ENCODE data around the gene TNS1. TPM values are rescaled to one million over a fixed set of nuclear protein-coding genes. Genes with fewer than 3 reads are reported as not detected.
A peak's percentile ranks its signal among the peaks of the same experiment; 100 is the strongest.

The TNS1 gene
- total RNA-seq, 1 donor from 2014 or later, result 505 TPM

- Histone ChIP-seq H3K27me3 (ENCODE audit: low read depth) (no peaks in the 10 kb centered on the region), H3K4me1 (peaks cover 96% of the 10 kb centered on the region), H3K9me3 (no peaks in the 10 kb centered on the region), H3K27ac (peak overlapping the region; percentile 87), H3K4me3 (peak overlapping the region; percentile 45), H3K36me3 (peaks cover 69% of the 10 kb centered on the region)
- ATAC-seq (peak; percentile 25 to 57), DNase-seq (peak; percentile 74)
- no peak for TF ChIP-seq CTCF (IDR thresholded peaks at IDR 0.05)
- intact Hi-C loops (cut with DNase I), result no loop called here
Observed at GRCh38 chr2:217900010-217900779, 102.6 kb downstream of the TNS1 start.

GRCh38 chr2:217899231-217900009 lies 103.4 kb downstream of the TNS1 start:
- peak overlapping the region; percentile 87 for H3K27ac ChIP-seq
- peak overlapping the region; percentile 45 for H3K4me3 ChIP-seq
- intact Hi-C loops (cut with DNase I), result no loop called here
- DNase-seq (peak; percentile 85), ATAC-seq (peak; percentile 57 to 63)
- H3K27me3 ChIP-seq (ENCODE audit: low read depth), result no peaks in the 10 kb centered on the region
- peaks cover 70% of the 10 kb centered on the region for H3K36me3 ChIP-seq
- H3K4me1 ChIP-seq, result peaks cover 88% of the 10 kb centered on the region
- no peaks in the 10 kb centered on the region for H3K9me3 ChIP-seq
- peak; percentile 57 for TF ChIP-seq CTCF (IDR thresholded peaks at IDR 0.05)

GRCh38 chr2:217897816-217898806 lies 104.7 kb downstream of the TNS1 start:
- no peaks in the 10 kb centered on the region for H3K27me3 ChIP-seq (ENCODE audit: low read depth)
- H3K27ac ChIP-seq, result peak overlapping the region; percentile 87
- TF ChIP-seq CTCF (IDR thresholded peaks at IDR 0.05), result no peak
- peaks cover 83% of the 10 kb centered on the region for H3K36me3 ChIP-seq
- no peaks in the 10 kb centered on the region for H3K9me3 ChIP-seq
- H3K4me1 ChIP-seq, result peaks cover 81% of the 10 kb centered on the region
- DNase-seq, result peak; percentile 92
- intact Hi-C loops (cut with DNase I), result no loop called here
- ATAC-seq, result peak; percentile 74 to 81
- peak overlapping the region; percentile 35 for H3K4me3 ChIP-seq

GRCh38 chr2:217897091-217897715 lies 105.6 kb downstream of the TNS1 start:
- Histone ChIP-seq H3K27me3 (ENCODE audit: low read depth) (no peaks in the 10 kb centered on the region), H3K4me3 (peak overlapping the region; percentile 35), H3K4me1 (peaks cover 81% of the 10 kb centered on the region), H3K9me3 (no peaks in the 10 kb centered on the region), H3K27ac (peak overlapping the region; percentile 87), H3K36me3 (peaks cover 92% of the 10 kb centered on the region)
- no peak for TF ChIP-seq CTCF (IDR thresholded peaks at IDR 0.05)
- ATAC-seq (peak; percentile 8 to 52), DNase-seq (no peak)
- intact Hi-C loops (cut with DNase I), result no loop called here
